Hepatocyte (in vitro differentiated cells): ENCODE data around the gene ABCG4. TPM values are rescaled to one million over a fixed set of nuclear protein-coding genes. Genes with fewer than 3 reads are reported as not detected.
A peak's percentile ranks its signal among the peaks of the same experiment; 100 is the strongest.
"Not testable (repeated sequence)": the region's sequence is repeated elsewhere in the genome, so short reads cannot be mapped to it uniquely, and the experiment has no call there.

Source experiments
- DNase-seq: peaks from one replicate; pipeline ENCODE4 v3.0.0-alpha.2; 2016; ENCODE audit warnings: low spot score
- H2AFZ ChIP-seq: fragments of 200-600 bp; sonication (generic); 2 replicates; pipeline ENCODE4 v1.6.0; 2016; ENCODE audit warnings: antibody characterized with exemption, mild to moderate bottlenecking
- H3K27ac ChIP-seq: fragments of 200-600 bp; sonication (generic); 2 replicates; pipeline ENCODE4 v1.5.1; 2016; ENCODE audit warnings: mild to moderate bottlenecking
- H3K27me3 ChIP-seq: fragments of 200-600 bp; sonication (generic); 2 replicates; pipeline ENCODE4 v1.6.1; 2016
- H3K36me3 ChIP-seq: fragments of 200-600 bp; sonication (generic); replicated peaks from 2 replicates; pipeline ENCODE4 v1.5.1; 2016; ENCODE audit warnings: low read depth; ENCODE audit not compliant: insufficient read depth
- H3K4me1 ChIP-seq: fragments of 200-600 bp; sonication (generic); 2 replicates; pipeline ENCODE4 v1.5.1; 2016; ENCODE audit warnings: mild to moderate bottlenecking, moderate library complexity; ENCODE audit not compliant: insufficient read depth
- H3K4me2 ChIP-seq: fragments of 200-600 bp; sonication (generic); 2 replicates; pipeline ENCODE4 v1.6.0; 2016
- H3K4me3 ChIP-seq: fragments of 200-600 bp; sonication (generic); 2 replicates; pipeline ENCODE4 v1.5.1; 2016; ENCODE audit warnings: mild to moderate bottlenecking
- H3K79me2 ChIP-seq: fragments of 200-600 bp; sonication (generic); 2 replicates; pipeline ENCODE4 v1.6.0; 2017; ENCODE audit warnings: mild to moderate bottlenecking
- H3K9me2 ChIP-seq: fragments of 200-600 bp; sonication (generic); replicated peaks from 2 replicates; pipeline ENCODE4 v1.6.0; 2017; ENCODE audit warnings: mild to moderate bottlenecking; ENCODE audit not compliant: insufficient read depth
- H3K9me3 ChIP-seq: fragments of 200-600 bp; sonication (generic); 2 replicates; pipeline ENCODE4 v1.5.1; 2016; ENCODE audit warnings: low read depth, mild to moderate bottlenecking
- H4K20me1 ChIP-seq: fragments of 200-600 bp; sonication (generic); 2 replicates; pipeline ENCODE4 v1.6.0; 2016; ENCODE audit warnings: mild to moderate bottlenecking; ENCODE audit not compliant: insufficient read depth, poor library complexity, severe bottlenecking
- CTCF ChIP-seq: fragments of 200-600 bp; sonication (generic); IDR thresholded peaks from 2 replicates; pipeline ENCODE4 v1.5.1; 2016; ENCODE audit warnings: antibody characterized with exemption, mild to moderate bottlenecking; ENCODE audit not compliant: poor library complexity
- EZH2 ChIP-seq: fragments of 200-600 bp; sonication (generic); IDR thresholded peaks from 2 replicates; pipeline ENCODE4 v1.6.1; 2016; ENCODE audit warnings: antibody characterized with exemption, mild to moderate bottlenecking, borderline replicate concordance
- EZH2phosphoT487 ChIP-seq: fragments of 200-600 bp; sonication (generic); IDR thresholded peaks from one replicate; pipeline ENCODE4 v1.6.1; 2018; ENCODE audit warnings: antibody characterized with exemption, mild to moderate bottlenecking, low read depth, moderate library complexity; ENCODE audit not compliant: unreplicated experiment, severe bottlenecking
- WGBS: methylation state at CpG from one replicate; pipeline ENCODE4 v1.1.6; 2016; ENCODE audit warnings: low lambda C conversion rate; ENCODE audit errors: missing lambda C conversion rate; 5-methylcytosine and 5-hydroxymethylcytosine counted together
- polyA plus RNA-seq: library from polyadenylated mRNA; unstranded; fragments of >200 nt; fragmentation: Nextera tagmentation; extraction: Ambion mirVana; gene quantifications from 2 replicates; pipeline ENCODE4 v1.2.1, GENCODE V29; 2016
- total RNA-seq: library from RNA; depleted of rRNA; stranded (reverse); fragments of >200 nt; gene quantifications from 2 replicates; pipeline ENCODE4 v1.2.3, GENCODE V29; 2014

ABCG4 gene
- total and polyA plus RNA-seq, 2 experiments from 2014 or later: 0.45 TPM; not detected in 1

- H3K4me1 ChIP-seq: peaks cover 13% of the 10 kb centered on the region
- peak overlapping the region; percentile 97 for H3K27ac ChIP-seq
- H3K27me3 ChIP-seq: no peaks in the 10 kb centered on the region
- TF ChIP-seq EZH2phosphoT487 (no peak), CTCF (no peak), EZH2 (no peak)
- no peaks in the 10 kb centered on the region for H4K20me1 ChIP-seq
- H3K9me3 ChIP-seq: no peaks in the 10 kb centered on the region
- DNase-seq: peak; percentile 48
- 4% methylated on average over 26 of the region's 29 CpGs for WGBS
- H3K9me2 ChIP-seq: no peaks in the 10 kb centered on the region
- peak overlapping the region; percentile 76 for H3K4me2 ChIP-seq
- peaks cover 19% of the 10 kb centered on the region for H3K79me2 ChIP-seq
- H2AFZ ChIP-seq: peak overlapping the region; percentile 83
- H3K4me3 ChIP-seq: peak overlapping the region; percentile 75
- H3K36me3 ChIP-seq: no peaks in the 10 kb centered on the region
Measured at GRCh38 chr11:119100994-119101758, 47.7 kb upstream of the ABCG4 start.

- Histone ChIP-seq H2AFZ (peak within 1 kb of the TSS; percentile 83), H4K20me1 (no peaks in the 10 kb centered on the region), H3K9me2 (no peaks in the 10 kb centered on the region), H3K4me1 (peaks cover 19% of the 10 kb centered on the region), H3K27me3 (no peaks in the 10 kb centered on the region), H3K9me3 (no peaks in the 10 kb centered on the region), H3K4me3 (peak within 1 kb of the TSS; percentile 75), H3K36me3 (no peaks in the 10 kb centered on the region), H3K4me2 (peak within 1 kb of the TSS; percentile 76), H3K79me2 (peaks cover 19% of the 10 kb centered on the region), H3K27ac (peak within 1 kb of the TSS; percentile 97)
- TF ChIP-seq EZH2 (no peak), EZH2phosphoT487 (no peak), CTCF (no peak)
- DNase-seq: peak; percentile 94
- WGBS: under 1% methylated on average over 32 of the region's 32 CpGs
Measured at GRCh38 chr11:119101759-119102423, 47.0 kb upstream of the ABCG4 start, which contains the start of gene DPAGT1. TSS of gene DPAGT1 (minus strand) at chr11:119101853. CDS start at chr11:119101655, 198 bp downstream.

GRCh38 chr11:119103161-119103664 is 45.6 kb upstream of the ABCG4 start:
- H3K9me3 ChIP-seq, H4K20me1 ChIP-seq, H3K9me2 ChIP-seq, H3K36me3 ChIP-seq, DNase-seq, H3K27me3 ChIP-seq, H3K4me3 ChIP-seq: not testable (repeated sequence)
- H3K4me1 ChIP-seq: peaks cover 22% of the 10 kb centered on the region
- 88% methylated on average over 18 of the region's 18 CpGs for WGBS
- H3K79me2 ChIP-seq: peaks cover 27% of the 10 kb centered on the region
- peak overlapping the region; percentile 69 for H2AFZ ChIP-seq
- H3K4me2 ChIP-seq: peak overlapping the region; percentile 76
- peak overlapping the region; percentile 97 for H3K27ac ChIP-seq

GRCh38 chr11:119103793-119104192 is 45.1 kb upstream of the ABCG4 start:
- Histone ChIP-seq H3K4me2 (no peak overlapping the region), H4K20me1 (no peaks in the 10 kb centered on the region), H3K79me2 (peaks cover 27% of the 10 kb centered on the region), H3K4me1 (peaks cover 28% of the 10 kb centered on the region), H2AFZ (no peak overlapping the region), H3K36me3 (no peaks in the 10 kb centered on the region), H3K9me2 (no peaks in the 10 kb centered on the region), H3K4me3 (no peak overlapping the region), H3K27ac (peak overlapping the region; percentile 97), H3K9me3 (no peaks in the 10 kb centered on the region), H3K27me3 (no peaks in the 10 kb centered on the region)
- 68% methylated on average over 4 of the region's 4 CpGs for WGBS
- TF ChIP-seq EZH2phosphoT487 (no peak), EZH2 (no peak), CTCF (no peak)
- no peak for DNase-seq
